HFFc6 (cell line): Measurements from ENCODE around the gene CATSPERB. TPM values are rescaled to one million over a fixed set of nuclear protein-coding genes. Genes with fewer than 3 reads are reported as not detected.

Source experiments
- DNase-seq: peaks from one replicate; pipeline ENCODE4 v3.0.0-alpha.2; 2018
- H3K27ac Mint-ChIP-seq: 2 replicates; pipeline ENCODE4 v1.8.0; 2020; ENCODE audit warnings: mild to moderate bottlenecking, mixed read lengths
- H3K27me3 Mint-ChIP-seq: 2 replicates; pipeline ENCODE4 v1.8.0; 2021; ENCODE audit warnings: mild to moderate bottlenecking, moderate library complexity, mixed read lengths; ENCODE audit not compliant: insufficient read depth
- H3K36me3 Mint-ChIP-seq: 2 replicates; pipeline ENCODE4 v1.8.0; 2021; ENCODE audit warnings: low read depth, mixed read lengths
- H3K4me1 Mint-ChIP-seq: 2 replicates; pipeline ENCODE4 v1.8.0; 2020; ENCODE audit warnings: low read depth, mixed read lengths
- H3K4me3 Mint-ChIP-seq: 2 replicates; pipeline ENCODE4 v1.8.0; 2020; ENCODE audit warnings: mild to moderate bottlenecking, moderate library complexity, mixed read lengths
- H3K9me3 Mint-ChIP-seq: 2 replicates; pipeline ENCODE4 v1.8.0; 2020; ENCODE audit warnings: mild to moderate bottlenecking, mixed read lengths
- CTCF ChIP-seq: fragments of 200-600 bp; sonication (generic); IDR thresholded peaks from 2 replicates; pipeline ENCODE4 v1.5.0; 2021; ENCODE audit warnings: antibody characterized with exemption, mild to moderate bottlenecking
- total RNA-seq, 6 experiments: library from RNA; stranded (reverse); fragmentation: NEBNext Ultra II Directional; extraction: Animal tissue kit (Norgen Biotek cat#: 25700); gene quantifications; 2 replicates in 1 of 6; 3 replicates in 5 of 6; pipeline ENCODE4 v1.2.3, GENCODE V29; 2021

CATSPERB gene
- total RNA-seq, 6 experiments from 2014 or later = not detected

- no peak overlapping the region for H3K4me3 Mint-ChIP-seq
- no peaks in the 10 kb centered on the region; the same call in 1 of the 2 replicates for H3K9me3 Mint-ChIP-seq
- H3K4me1 Mint-ChIP-seq = no peaks in the 10 kb centered on the region
- no peak overlapping the region for H3K27ac Mint-ChIP-seq
- no peak for TF ChIP-seq CTCF
- DNase-seq = no peak
- H3K36me3 Mint-ChIP-seq = no peaks in the 10 kb centered on the region
- H3K27me3 Mint-ChIP-seq = no peaks in the 10 kb centered on the region; the same call in 1 of the 2 replicates
These were observed 1.1 kb upstream of the CATSPERB start for GRCh38 chr14:91732859-91733477.

GRCh38 chr14:91732439-91732838 is 553 bp upstream of the CATSPERB start:
- Mint-ChIP-seq H3K4me1 (peaks cover 3% of the 10 kb centered on the region; the same call in 1 of the 2 replicates), H3K4me3 (no peak overlapping the region), H3K27ac (no peak overlapping the region), H3K27me3 (no peaks in the 10 kb centered on the region; the same call in 1 of the 2 replicates), H3K36me3 (no peaks in the 10 kb centered on the region), H3K9me3 (no peaks in the 10 kb centered on the region; the same call in 1 of the 2 replicates)
- TF ChIP-seq CTCF = no peak
- DNase-seq = no peak

GRCh38 chr14:91731018-91731417 is 868 bp downstream of the CATSPERB start:
- Mint-ChIP-seq H3K27ac (no peak overlapping the region), H3K4me1 (peaks cover 13% of the 10 kb centered on the region; the same call in 1 of the 2 replicates), H3K36me3 (no peaks in the 10 kb centered on the region), H3K27me3 (no peaks in the 10 kb centered on the region; the same call in 1 of the 2 replicates), H3K9me3 (no peaks in the 10 kb centered on the region; the same call in 1 of the 2 replicates), H3K4me3 (no peak overlapping the region)
- DNase-seq = no peak
- no peak for TF ChIP-seq CTCF

GRCh38 chr14:91729756-91730155 is 2.1 kb downstream of the CATSPERB start:
- H3K9me3 Mint-ChIP-seq = no peaks in the 10 kb centered on the region; the same call in 1 of the 2 replicates
- no peak overlapping the region for H3K27ac Mint-ChIP-seq
- DNase-seq = no peak
- no peaks in the 10 kb centered on the region for H3K36me3 Mint-ChIP-seq
- H3K4me3 Mint-ChIP-seq = no peak overlapping the region
- TF ChIP-seq CTCF = no peak
- no peaks in the 10 kb centered on the region; the same call in 1 of the 2 replicates for H3K27me3 Mint-ChIP-seq
- peaks cover 13% of the 10 kb centered on the region; the same call in 1 of the 2 replicates for H3K4me1 Mint-ChIP-seq

- no peaks in the 10 kb centered on the region; the same call in 1 of the 2 replicates for H3K27me3 Mint-ChIP-seq
- no peaks in the 10 kb centered on the region for H3K36me3 Mint-ChIP-seq
- H3K4me1 Mint-ChIP-seq = peaks cover 13% of the 10 kb centered on the region; the same call in 1 of the 2 replicates
- no peak for DNase-seq
- no peak overlapping the region for H3K27ac Mint-ChIP-seq
- no peak overlapping the region for H3K4me3 Mint-ChIP-seq
- no peaks in the 10 kb centered on the region; the same call in 1 of the 2 replicates for H3K9me3 Mint-ChIP-seq
- no peak for TF ChIP-seq CTCF
These were observed 3.2 kb downstream of the CATSPERB start for GRCh38 chr14:91728616-91729183.
